ENCODE results near the gene IQCK. TPM values are rescaled to one million over a fixed set of nuclear protein-coding genes. Genes with fewer than 3 reads are reported as not detected.

The IQCK gene
- total RNA-seq, 2 donors from 2014 or later: 13.1 to 13.2 TPM

DNA sequence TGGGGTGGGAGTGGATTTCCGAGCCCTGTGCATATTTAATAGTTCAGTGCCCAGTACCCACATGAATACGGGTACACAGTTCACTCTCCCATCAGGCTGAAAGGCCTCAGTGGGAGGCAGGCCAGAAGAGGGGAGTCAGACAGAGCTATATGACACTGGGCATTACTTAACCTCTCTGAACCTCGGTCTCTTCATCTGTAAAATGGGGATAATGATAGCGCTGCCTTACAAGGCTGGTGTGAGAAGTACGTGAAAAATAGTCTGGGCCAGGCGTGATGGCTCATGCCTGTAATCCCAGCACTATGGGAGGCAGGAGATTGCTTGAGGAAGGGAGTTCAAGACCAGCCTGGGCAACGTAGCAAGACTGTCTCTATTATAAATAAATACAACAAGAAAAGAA is 163.0 kb downstream of the IQCK start:
- Histone ChIP-seq H3K36me3 (no peaks in the 10 kb centered on the region), H3K4me1 (peaks cover 8% of the 10 kb centered on the region), H3K27me3 (peaks cover 5% of the 10 kb centered on the region), H3K9ac (ENCODE audit: low read depth in 2 of 2, low read length in 2 of 2) (no peak overlapping the region), H3K27ac (no peak overlapping the region), H3K9me3 (no peaks in the 10 kb centered on the region), H3K4me3 (no peak overlapping the region)
- intact Hi-C loops (cut with DNase I): loop anchor here (10.0 kb wide), 1 partner anchor 196 kb away; no protein-coding TSS in a partner anchor
- no peak for DNase-seq
- TF ChIP-seq, protein P1, sequence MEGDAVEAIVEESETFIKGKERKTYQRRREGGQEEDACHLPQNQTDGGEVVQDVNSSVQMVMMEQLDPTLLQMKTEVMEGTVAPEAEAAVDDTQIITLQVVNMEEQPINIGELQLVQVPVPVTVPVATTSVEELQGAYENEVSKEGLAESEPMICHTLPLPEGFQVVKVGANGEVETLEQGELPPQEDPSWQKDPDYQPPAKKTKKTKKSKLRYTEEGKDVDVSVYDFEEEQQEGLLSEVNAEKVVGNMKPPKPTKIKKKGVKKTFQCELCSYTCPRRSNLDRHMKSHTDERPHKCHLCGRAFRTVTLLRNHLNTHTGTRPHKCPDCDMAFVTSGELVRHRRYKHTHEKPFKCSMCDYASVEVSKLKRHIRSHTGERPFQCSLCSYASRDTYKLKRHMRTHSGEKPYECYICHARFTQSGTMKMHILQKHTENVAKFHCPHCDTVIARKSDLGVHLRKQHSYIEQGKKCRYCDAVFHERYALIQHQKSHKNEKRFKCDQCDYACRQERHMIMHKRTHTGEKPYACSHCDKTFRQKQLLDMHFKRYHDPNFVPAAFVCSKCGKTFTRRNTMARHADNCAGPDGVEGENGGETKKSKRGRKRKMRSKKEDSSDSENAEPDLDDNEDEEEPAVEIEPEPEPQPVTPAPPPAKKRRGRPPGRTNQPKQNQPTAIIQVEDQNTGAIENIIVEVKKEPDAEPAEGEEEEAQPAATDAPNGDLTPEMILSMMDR (IDR thresholded peaks at IDR 0.05): no peak

- intact Hi-C loops (cut with DNase I): loop anchor here (10.0 kb wide), 1 partner anchor 197 kb away; no protein-coding TSS in a partner anchor
- no peaks in the 10 kb centered on the region for H3K9me3 ChIP-seq
- peaks cover 5% of the 10 kb centered on the region for H3K27me3 ChIP-seq
- no peak for DNase-seq
- TF ChIP-seq, protein P1 (IDR thresholded peaks at IDR 0.05): no peak
- no peaks in the 10 kb centered on the region for H3K36me3 ChIP-seq
- H3K9ac ChIP-seq (ENCODE audit: low read depth in 2 of 2, low read length in 2 of 2): no peak overlapping the region
- H3K4me3 ChIP-seq: no peak overlapping the region
- no peak overlapping the region for H3K27ac ChIP-seq
- peaks cover 9% of the 10 kb centered on the region for H3K4me1 ChIP-seq
Observed at GRCh38 chr16:19881783-19882182, 163.7 kb downstream of the IQCK start.

GRCh38 chr16:19882186-19882585 is 164.1 kb downstream of the IQCK start:
- H3K9ac ChIP-seq (ENCODE audit: low read depth in 2 of 2, low read length in 2 of 2): no peak overlapping the region
- DNase-seq: no peak
- intact Hi-C loops (cut with DNase I): loop anchor here (10.0 kb wide), 1 partner anchor 197 kb away; no protein-coding TSS in a partner anchor
- no peak overlapping the region for H3K4me3 ChIP-seq
- no peak overlapping the region for H3K27ac ChIP-seq
- peaks cover 9% of the 10 kb centered on the region for H3K4me1 ChIP-seq
- H3K27me3 ChIP-seq: peaks cover 5% of the 10 kb centered on the region
- no peaks in the 10 kb centered on the region for H3K36me3 ChIP-seq
- no peaks in the 10 kb centered on the region for H3K9me3 ChIP-seq
- TF ChIP-seq, protein P1 (IDR thresholded peaks at IDR 0.05): no peak

- peak overlapping the region in 1 of 2 donors; percentile 4 for H3K9ac ChIP-seq (ENCODE audit: low read depth in 2 of 2, low read length in 2 of 2)
- H3K27ac ChIP-seq: no peak overlapping the region
- DNase-seq: no peak
- peaks cover 5% of the 10 kb centered on the region for H3K27me3 ChIP-seq
- H3K4me3 ChIP-seq: no peak overlapping the region
- H3K4me1 ChIP-seq: peaks cover 9% of the 10 kb centered on the region
- H3K36me3 ChIP-seq: no peaks in the 10 kb centered on the region
- no peaks in the 10 kb centered on the region for H3K9me3 ChIP-seq
- TF ChIP-seq, protein P1 (IDR thresholded peaks at IDR 0.05): no peak
- intact Hi-C loops (cut with DNase I): loop anchor here (10.0 kb wide), 1 partner anchor 198 kb away; no protein-coding TSS in a partner anchor
Observed at GRCh38 chr16:19882646-19883045, 164.6 kb downstream of the IQCK start.

GRCh38 chr16:19883296-19883965 is 165.4 kb downstream of the IQCK start:
- TF ChIP-seq, protein P1 (IDR thresholded peaks at IDR 0.05): no peak
- intact Hi-C loops (cut with DNase I): loop anchor here (10.0 kb wide), 1 partner anchor 199 kb away; no protein-coding TSS in a partner anchor
- peak; percentile 24 for DNase-seq
- H3K36me3 ChIP-seq: no peaks in the 10 kb centered on the region
- H3K9ac ChIP-seq (ENCODE audit: low read depth in 2 of 2, low read length in 2 of 2): peak overlapping the region; percentile 12 to 35
- peaks cover 9% of the 10 kb centered on the region for H3K4me1 ChIP-seq
- no peaks in the 10 kb centered on the region for H3K9me3 ChIP-seq
- H3K27ac ChIP-seq: no peak overlapping the region
- H3K27me3 ChIP-seq: peaks cover 5% of the 10 kb centered on the region
- H3K4me3 ChIP-seq: peak overlapping the region; percentile 52
